ENCODE data around the gene ABCC11.

The ABCC11 gene

GRCh38 chr16:48247311-48247710, at the start of gene ABCC11:
TSS of gene ABCC11 (minus strand) at chr16:48247539. CDS start at chr16:48231921, 15,618 bp downstream.
- DNase-seq (ENCODE audit: low spot score) = no peak

DNA sequence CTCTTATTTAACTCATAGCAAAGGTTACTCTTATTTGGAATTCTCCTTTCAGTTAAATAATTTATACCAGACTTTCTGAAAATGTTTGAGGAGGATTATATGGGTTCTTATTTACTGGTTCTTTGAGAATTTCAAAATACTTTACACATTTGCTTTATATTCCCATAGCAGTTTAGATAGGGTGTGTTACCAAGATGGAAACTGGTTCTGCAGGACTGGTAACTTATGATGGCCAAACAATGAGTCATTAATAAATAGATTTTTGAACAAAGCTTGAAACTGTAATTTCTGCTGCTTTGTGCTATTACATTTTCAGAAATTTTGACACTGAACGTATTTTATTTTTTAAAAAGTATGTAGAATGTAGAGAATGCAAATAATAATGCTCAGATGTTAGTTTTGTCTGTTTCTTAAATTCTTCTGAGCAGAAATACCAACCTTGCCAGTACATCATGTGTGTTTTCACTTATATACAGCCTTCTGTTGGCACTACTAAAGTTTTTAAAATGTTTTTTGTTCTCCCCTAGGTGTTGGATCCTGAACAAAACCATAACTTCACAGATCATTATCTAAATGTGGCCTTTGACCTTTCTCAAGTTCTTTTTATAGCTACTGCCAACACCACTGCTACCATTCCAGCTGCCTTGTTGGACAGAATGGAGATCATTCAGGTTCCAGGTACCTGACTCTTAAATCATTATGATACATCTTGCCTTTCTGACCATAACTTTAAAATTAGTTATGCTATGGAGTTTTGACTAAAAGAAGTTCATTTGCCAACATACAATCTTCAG, 48.3 kb upstream of the ABCC11 start:
- no peak for DNase-seq (ENCODE audit: low spot score)

DNA sequence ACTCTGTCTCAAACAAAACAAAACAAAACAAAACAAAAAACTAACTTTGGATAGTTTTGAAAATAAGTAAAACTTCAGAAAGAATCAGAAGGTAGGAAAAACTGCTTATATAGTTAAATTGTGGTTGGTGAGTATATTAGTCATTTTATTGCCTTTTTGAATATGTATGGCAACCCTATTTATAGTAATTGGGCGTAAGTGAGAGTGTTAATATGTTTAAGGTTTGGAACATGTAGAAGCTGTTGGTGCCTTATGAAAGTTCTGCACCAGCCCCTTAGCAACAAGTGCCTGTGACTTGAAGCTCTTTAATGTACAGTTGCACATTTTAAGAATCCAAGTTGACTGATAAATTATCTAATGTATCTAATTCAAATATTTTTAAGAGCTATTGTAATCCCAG, 47.4 kb upstream of the ABCC11 start:
- no peak for DNase-seq (ENCODE audit: low spot score)

GRCh38 chr16:48292452-48292851, 45.1 kb upstream of the ABCC11 start:
- DNase-seq (ENCODE audit: low spot score) = no peak

- DNase-seq (ENCODE audit: low spot score) = no peak
Measured at GRCh38 chr16:48291754-48292153, 44.4 kb upstream of the ABCC11 start.

DNA sequence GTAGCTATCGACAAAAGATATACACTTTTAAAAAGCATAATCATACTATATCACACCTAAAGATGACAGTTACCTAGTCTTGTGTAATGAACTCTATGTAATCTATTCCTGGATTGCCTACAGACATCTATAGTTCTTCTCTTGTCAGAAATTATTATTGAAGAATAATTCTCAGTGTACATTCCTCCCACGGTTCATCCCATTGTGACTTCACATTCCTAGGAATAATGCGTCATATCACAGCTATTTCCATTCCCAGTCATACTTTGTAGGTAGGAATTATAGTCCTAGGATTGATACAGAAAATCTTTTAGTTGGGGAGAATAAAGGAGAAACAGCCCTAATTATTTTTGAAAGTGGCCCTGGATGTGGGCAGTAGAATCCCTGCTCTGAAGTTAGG, 44.0 kb upstream of the ABCC11 start:
- no peak for DNase-seq (ENCODE audit: low spot score)

DNA sequence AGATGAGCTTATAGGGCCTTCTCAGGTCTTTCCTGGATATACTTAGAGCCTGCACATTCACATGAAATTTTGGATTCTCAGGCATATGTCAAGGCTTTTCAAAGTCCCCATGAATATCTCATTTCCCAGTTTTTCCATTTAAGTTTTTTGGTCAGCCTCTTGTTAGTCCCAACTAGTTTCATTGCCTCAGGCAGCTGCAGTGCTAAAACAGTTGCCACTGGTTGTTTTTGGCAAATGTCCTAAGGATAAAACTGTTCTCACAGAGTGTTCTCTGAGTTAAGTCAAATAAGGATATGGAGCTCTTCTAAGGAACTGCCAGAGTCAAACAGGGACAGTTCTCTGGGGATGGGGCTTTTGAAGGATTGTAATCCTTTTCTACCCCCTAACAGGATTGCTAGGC, 39.9 kb upstream of the ABCC11 start:
- no peak for DNase-seq (ENCODE audit: low spot score)

DNA sequence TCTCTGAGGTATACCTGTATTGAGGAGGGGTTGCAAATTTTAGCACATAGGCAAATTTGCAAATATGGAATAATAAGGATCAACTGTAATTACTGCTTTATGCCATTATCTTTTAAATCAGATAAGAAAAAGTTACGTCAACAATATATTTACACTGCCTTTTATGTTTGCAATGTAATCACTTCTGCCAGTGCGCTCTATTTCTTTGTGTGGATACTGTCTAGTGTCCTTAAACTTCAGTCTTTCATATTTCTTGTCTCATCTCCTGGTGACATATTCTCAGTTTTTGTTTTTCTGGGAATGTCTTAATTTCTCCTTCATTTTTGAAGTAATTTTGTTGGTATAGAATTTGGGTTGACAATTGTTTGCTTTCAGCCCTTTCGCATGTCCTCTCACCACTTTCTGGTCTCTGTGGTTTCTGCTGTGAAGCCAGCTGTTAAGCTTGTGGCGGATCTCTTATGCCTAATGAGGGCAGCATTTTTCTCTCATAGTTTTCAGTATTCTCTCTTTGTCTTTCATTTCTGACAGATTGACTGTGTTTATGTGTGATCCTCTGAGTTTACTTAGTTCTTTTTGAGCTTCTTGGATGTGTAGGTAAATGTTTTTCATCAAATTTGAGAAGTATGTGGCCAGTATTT, 37.6 kb upstream of the ABCC11 start:
- no peak for DNase-seq (ENCODE audit: low spot score)

DNA sequence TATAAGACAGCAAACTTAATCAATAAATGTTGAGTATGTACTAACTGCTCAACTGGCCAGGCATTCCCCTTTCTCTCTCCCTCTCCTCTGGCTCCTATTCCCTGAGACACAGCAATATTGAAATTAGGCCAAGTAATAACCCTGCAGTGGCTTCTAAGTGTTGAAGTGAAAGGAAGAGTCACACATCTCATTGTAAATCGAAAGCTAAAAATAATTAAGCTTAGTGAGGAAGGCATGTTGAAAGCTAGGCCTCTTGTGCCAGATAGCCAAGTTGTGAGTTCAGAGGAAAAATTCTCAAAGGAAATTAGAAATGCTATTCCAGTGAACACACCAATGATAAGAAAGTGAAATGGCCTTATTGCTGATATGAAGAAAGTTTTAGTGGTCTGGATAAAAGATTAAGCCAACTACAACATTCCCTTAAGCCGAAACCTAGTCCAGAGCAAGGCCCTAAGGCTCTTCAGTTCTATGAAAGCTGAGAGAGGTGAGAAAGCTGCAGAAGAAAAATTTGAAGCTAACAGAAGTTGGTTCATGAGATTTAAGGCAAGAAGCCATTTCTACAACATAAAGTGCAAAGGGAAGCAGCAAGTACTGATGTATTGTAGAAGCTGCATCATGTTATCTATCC, 35.4 kb upstream of the ABCC11 start:
- no peak for DNase-seq (ENCODE audit: low spot score)

GRCh38 chr16:48280546-48280945, 33.2 kb upstream of the ABCC11 start:
- DNase-seq (ENCODE audit: low spot score) = no peak

DNA sequence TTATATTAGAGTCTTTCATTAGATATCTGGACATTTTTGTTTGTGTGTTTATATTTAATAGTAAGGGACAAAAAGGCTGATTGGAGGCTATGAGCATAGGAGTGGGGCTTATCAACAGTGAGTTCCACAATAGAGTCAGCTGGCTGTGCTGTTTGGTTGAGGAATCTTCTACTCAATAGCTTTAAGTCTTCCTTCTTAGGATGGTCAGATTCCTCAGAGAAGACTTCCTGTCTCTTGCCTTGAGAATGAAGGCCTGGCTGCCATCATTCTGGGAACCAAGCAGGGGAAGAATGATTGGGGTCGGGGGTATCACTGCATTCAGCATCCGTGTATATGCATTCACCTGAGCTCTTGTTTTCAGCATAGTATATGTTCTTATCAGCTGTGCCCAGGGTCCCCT, 31.9 kb upstream of the ABCC11 start:
- DNase-seq (ENCODE audit: low spot score) = no peak

DNA sequence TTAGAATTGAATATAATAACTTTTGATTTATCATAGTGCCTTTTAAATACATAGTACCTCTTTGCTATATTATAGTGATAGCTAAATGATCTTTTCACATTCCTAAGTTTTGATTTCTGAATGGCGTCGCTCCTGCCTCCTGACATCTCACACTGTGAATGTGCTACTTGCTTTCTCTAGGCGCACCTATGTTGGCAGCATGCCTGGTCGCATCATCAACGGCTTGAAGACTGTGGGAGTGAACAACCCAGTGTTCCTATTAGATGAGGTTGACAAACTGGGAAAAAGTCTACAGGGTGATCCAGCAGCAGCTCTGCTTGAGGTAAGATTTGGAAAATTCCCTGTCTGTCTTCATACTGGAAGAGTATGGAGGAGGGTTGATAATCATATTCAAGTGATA, 29.8 kb upstream of the ABCC11 start:
- DNase-seq (ENCODE audit: low spot score) = no peak

DNA sequence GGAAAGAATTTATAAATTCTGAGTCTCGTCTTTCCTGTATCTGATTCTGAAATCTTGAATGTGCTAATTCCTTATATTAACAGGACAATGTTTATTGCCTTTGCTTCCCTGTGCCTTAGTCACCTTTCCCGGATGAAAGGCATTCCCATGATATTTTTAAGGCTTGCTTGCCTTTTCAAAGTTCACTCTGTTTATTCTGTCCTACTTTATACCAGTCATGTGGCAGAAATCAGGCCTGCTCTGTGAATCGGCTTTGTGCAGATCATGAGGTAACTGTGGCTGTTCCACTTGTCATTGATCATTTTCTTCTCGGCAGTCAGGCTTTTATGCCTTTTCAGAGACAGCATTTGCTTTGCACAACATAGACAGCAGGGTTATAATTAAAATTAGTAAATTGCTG, 28.8 kb upstream of the ABCC11 start:
- DNase-seq (ENCODE audit: low spot score) = no peak

- DNase-seq (ENCODE audit: low spot score) = no peak
Measured at GRCh38 chr16:48274476-48274875, 27.1 kb upstream of the ABCC11 start.

DNA sequence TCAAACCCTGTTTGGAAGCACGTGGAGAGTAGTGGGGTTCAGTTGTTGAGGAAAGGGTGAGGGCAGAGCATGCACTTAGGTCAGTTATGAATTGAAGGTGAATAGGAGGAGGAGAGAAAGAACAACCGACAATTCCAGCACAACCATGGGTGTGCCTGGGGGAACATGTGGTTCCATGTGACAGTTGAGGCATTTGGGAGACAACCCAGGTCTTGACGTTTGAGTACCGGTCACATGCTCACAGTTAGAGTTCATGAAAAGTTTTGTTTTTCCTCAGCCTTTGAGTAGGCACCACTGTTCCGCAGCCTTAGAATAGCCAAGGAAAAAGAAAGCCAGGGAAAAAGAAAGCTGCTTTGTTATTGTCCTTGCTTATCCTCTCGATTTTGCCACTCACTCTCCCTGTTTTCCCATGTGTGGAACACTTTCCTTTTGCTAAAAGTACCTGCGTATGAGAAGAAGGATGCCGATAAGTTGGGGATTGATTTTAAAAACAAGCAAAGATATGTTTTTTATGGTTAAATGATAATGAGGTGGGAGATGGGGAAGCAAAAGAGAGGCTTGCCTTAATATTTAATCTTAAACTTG, 25.6 kb upstream of the ABCC11 start:
- no peak for DNase-seq (ENCODE audit: low spot score)

DNA sequence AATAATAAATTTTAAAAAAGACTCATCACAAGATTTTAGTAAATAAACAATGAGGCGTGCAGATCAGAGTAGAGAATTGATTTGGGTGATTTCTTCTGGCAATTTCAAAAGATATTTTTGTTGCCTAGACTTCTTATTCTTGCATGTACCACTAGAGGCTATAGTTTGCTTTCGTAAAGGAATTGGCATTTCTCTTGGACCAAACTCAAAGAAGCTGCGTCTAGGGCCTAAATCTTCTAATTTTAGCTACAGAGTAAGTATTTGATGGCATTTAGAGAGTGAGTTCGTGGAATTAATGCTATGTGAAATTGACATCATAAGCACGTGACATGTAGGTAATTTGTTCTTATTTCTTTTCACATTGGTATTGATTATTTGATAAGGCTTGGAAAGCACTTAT, 24.4 kb upstream of the ABCC11 start:
- DNase-seq (ENCODE audit: low spot score) = no peak

DNA sequence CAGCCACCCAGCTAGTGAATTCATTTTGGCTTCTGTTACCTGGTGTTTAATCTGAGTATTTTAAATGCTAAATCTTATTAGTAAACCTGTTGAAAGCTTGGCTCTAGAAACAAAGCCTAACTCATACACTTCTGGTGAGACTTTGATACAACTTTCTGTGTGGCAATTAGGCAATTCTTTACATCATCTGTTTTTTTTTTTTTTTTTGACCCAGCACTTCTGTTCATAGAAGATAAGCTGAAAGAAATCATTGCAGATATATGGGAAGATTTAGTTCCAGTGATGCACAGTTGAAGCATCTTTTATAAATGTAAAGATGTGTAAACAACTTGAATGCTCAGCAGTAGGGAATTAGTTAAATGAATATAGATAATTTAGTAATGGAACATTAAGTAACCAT, 21.7 kb upstream of the ABCC11 start:
- no peak for DNase-seq (ENCODE audit: low spot score)

DNA sequence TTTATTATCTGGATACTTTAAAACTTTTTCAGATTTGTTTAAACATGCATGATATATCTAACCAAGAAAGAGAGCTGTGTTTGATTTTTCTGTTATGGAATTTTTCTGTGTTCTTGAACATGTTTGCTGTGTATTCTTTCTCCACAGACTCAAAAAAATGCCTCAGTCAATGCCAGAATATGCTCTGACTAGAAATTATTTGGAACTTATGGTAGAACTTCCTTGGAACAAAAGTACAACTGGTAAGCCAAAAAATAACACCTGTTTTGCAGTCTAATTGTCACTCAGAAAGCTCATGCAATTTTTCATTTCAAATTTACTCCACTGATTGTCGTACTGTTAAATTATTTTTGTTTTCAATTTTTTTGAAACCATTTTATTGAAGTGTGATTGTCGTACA, 15.3 kb upstream of the ABCC11 start:
- no peak for DNase-seq (ENCODE audit: low spot score)

GRCh38 chr16:48261569-48261968, 14.2 kb upstream of the ABCC11 start:
- DNase-seq (ENCODE audit: low spot score) = no peak

GRCh38 chr16:48256579-48257177, 9.3 kb upstream of the ABCC11 start:
- no peak for DNase-seq (ENCODE audit: low spot score)

- no peak for DNase-seq (ENCODE audit: low spot score)
Measured at GRCh38 chr16:48252013-48252412, 4.7 kb upstream of the ABCC11 start.

GRCh38 chr16:48250520-48251278, 3.4 kb upstream of the ABCC11 start:
- DNase-seq (ENCODE audit: low spot score) = no peak

Data from ecto neural progenitor cell (in vitro differentiated cells).